CD14-positive monocyte (primary cell): ENCODE data around the gene SLC43A2. TPM values are rescaled to one million over a fixed set of nuclear protein-coding genes. Genes with fewer than 3 reads are reported as not detected.

Experiments used
- DNase-seq, 3 donors: peaks; one replicate each; pipeline ENCODE4 v3.0.0-alpha.2; 2011 to 2022
- H2AFZ ChIP-seq: 2 replicates; pipeline ENCODE4 v1.6.0; 2012; ENCODE audit warnings: mild to moderate bottlenecking, low read depth, low read length, inconsistent platforms; ENCODE audit not compliant: insufficient read depth, poor library complexity, severe bottlenecking
- H3K27ac ChIP-seq, 2 donors: 1 replicate in 1 of 2; 2 replicates in 1 of 2; pipeline ENCODE4 v1.5.1; 2012 to 2013; ENCODE audit warnings: low read length in 2 of 2, control low read depth in 1 of 2, inconsistent platforms in 1 of 2, low read depth in 1 of 2, mild to moderate bottlenecking in 1 of 2
- H3K27me3 ChIP-seq, 2 donors: one replicate each; pipeline versions ENCODE4 v1.6.0 to v1.6.1; 2011 to 2013; ENCODE audit warnings: low read length in 2 of 2; ENCODE audit not compliant: control insufficient read depth in 2 of 2, insufficient read depth in 2 of 2
- H3K36me3 ChIP-seq, 2 donors: replicated peaks in 1 of 2; 1 replicate in 1 of 2; 2 replicates in 1 of 2; pipeline versions ENCODE4 v1.5.1 to v1.6.1; 2012 to 2013; ENCODE audit warnings: low read length in 2 of 2, control low read depth in 1 of 2, inconsistent platforms in 1 of 2, mild to moderate bottlenecking in 1 of 2; ENCODE audit not compliant: insufficient read depth in 2 of 2, control insufficient read depth in 1 of 2
- H3K4me1 ChIP-seq, 2 donors: 1 replicate in 1 of 2; 2 replicates in 1 of 2; pipeline versions ENCODE4 v1.5.1 to v1.6.1; 2012 to 2013; ENCODE audit warnings: low read length in 2 of 2, control low read depth in 1 of 2, inconsistent platforms in 1 of 2, mild to moderate bottlenecking in 1 of 2, moderate library complexity in 1 of 2; ENCODE audit not compliant: insufficient read depth in 2 of 2, control insufficient read depth in 1 of 2
- H3K4me2 ChIP-seq: replicated peaks from 2 replicates; pipeline ENCODE3; 2012; ENCODE audit warnings: low read length, moderate library complexity, mild to moderate bottlenecking; ENCODE audit not compliant: poor library complexity, severe bottlenecking; ENCODE audit errors: extremely low read depth
- H3K4me3 ChIP-seq, 3 experiments: fragments of 200-600 bp in 1 of 3; sonication (generic) in 1 of 3; replicated peaks in 1 of 3; 1 replicate in 2 of 3; 2 replicates in 1 of 3; pipeline ENCODE4 v1.5.1; 2011 to 2013; ENCODE audit warnings: low read length in 3 of 3, mild to moderate bottlenecking in 3 of 3, control low read depth in 2 of 3, low read depth in 2 of 3, inconsistent platforms in 1 of 3, moderate library complexity in 1 of 3
- H3K79me2 ChIP-seq: 2 replicates; pipeline ENCODE4 v1.6.0; 2012; ENCODE audit warnings: mild to moderate bottlenecking, control low read depth, inconsistent platforms, low read length, moderate library complexity; ENCODE audit not compliant: insufficient read depth
- H3K9ac ChIP-seq: 2 replicates; pipeline ENCODE4 v1.6.0; 2017; ENCODE audit warnings: low read length, mild to moderate bottlenecking; ENCODE audit not compliant: insufficient read depth, poor library complexity, severe bottlenecking
- H3K9me3 ChIP-seq, 2 donors: replicated peaks in 1 of 2; 1 replicate in 1 of 2; 2 replicates in 1 of 2; pipeline versions ENCODE4 v1.5.1 to v1.6.1; 2012 to 2013; ENCODE audit warnings: low read length in 2 of 2, control low read depth in 1 of 2; ENCODE audit not compliant: control insufficient read depth in 1 of 2, insufficient read depth in 1 of 2
- H4K20me1 ChIP-seq: 2 replicates; pipeline ENCODE4 v1.6.0; 2012; ENCODE audit warnings: mild to moderate bottlenecking, low read length, control low read depth, moderate library complexity; ENCODE audit not compliant: insufficient read depth
- H3K27ac Mint-ChIP-seq, 7 donors: one replicate each; pipeline ENCODE4 v1.8.0; 2020; ENCODE audit warnings: mild to moderate bottlenecking in 7 of 7, mixed read lengths in 7 of 7, moderate library complexity in 6 of 7, inconsistent platforms in 2 of 7
- H3K27me3 Mint-ChIP-seq, 3 donors: one replicate each; pipeline ENCODE4 v1.8.0; 2021 to 2022; ENCODE audit warnings: low read depth in 3 of 3, mild to moderate bottlenecking in 3 of 3, mixed read lengths in 3 of 3, moderate library complexity in 3 of 3, inconsistent platforms in 1 of 3
- H3K36me3 Mint-ChIP-seq, 2 donors: one replicate each; pipeline ENCODE4 v1.8.0; 2020; ENCODE audit warnings: mixed read lengths in 2 of 2, inconsistent platforms in 1 of 2, mild to moderate bottlenecking in 1 of 2
- H3K4me1 Mint-ChIP-seq: one replicate; pipeline ENCODE4 v1.8.0; 2020; ENCODE audit warnings: mild to moderate bottlenecking, mixed read lengths
- H3K4me3 Mint-ChIP-seq, 2 donors: one replicate each; pipeline ENCODE4 v1.8.0; 2020; ENCODE audit warnings: mild to moderate bottlenecking in 2 of 2, mixed read lengths in 2 of 2, moderate library complexity in 1 of 2
- H3K9me3 Mint-ChIP-seq, 7 donors: one replicate each; pipeline ENCODE4 v1.8.0; 2020 to 2022; ENCODE audit warnings: mixed read lengths in 7 of 7, mild to moderate bottlenecking in 6 of 7, moderate library complexity in 6 of 7, inconsistent platforms in 2 of 7
- CTCF ChIP-seq: fragments of 200-600 bp; IDR thresholded peaks from one replicate; pipeline ENCODE4 v1.8.0; 2022; ENCODE audit warnings: antibody characterized with exemption, mild to moderate bottlenecking
- WGBS: methylation state at CpG from one replicate; pipeline ENCODE4 v1.1.5; 2013; ENCODE audit warnings: missing lambda C conversion rate; ENCODE audit not compliant: insufficient coverage; 5-methylcytosine and 5-hydroxymethylcytosine counted together
- intact Hi-C, 2 donors: fragments of 100-400 bp; cut with micrococcal nuclease; formaldehyde crosslinking; loops; one replicate each; pipeline versions ENCODE4 v1.15.0 to v1.15.1; 2023
- polyA plus RNA-seq, 3 donors: library from polyadenylated mRNA; depleted of rRNA in 1 of 3; unstranded in 2 of 3; stranded (reverse) in 1 of 3; fragments of 300-500 nt in 2 of 3; fragments of >200 nt in 1 of 3; fragmentation: Illumina TruSeq in 2 of 3; gene quantifications; 1 replicate in 2 of 3; 2 replicates in 1 of 3; pipeline ENCODE4 v1.2.3, GENCODE V29; 2012 to 2021

The SLC43A2 gene
- polyA plus RNA-seq, 3 donors: 115 to 151 (median 117) TPM

GRCh38 chr17:1533661-1534325 is 94.8 kb downstream of the SLC43A2 start:
- intact Hi-C loops: loop anchor here in 1 of 2 donors (5.0 to 10.0 kb wide), 2 partner anchors 171 to 259 kb away; partner anchors contain the start of genes BHLHA9 and TRARG1

More at GRCh38 chr17:1533661-1534325, 94.8 kb downstream of the SLC43A2 start:
- Histone ChIP-seq H3K27me3 (no peaks in the 10 kb centered on the region), H3K36me3 (peaks cover 80 to 97% of the 10 kb centered on the region in 2 donors), H3K4me3 (no peak overlapping the region), H3K9me3 (no peaks in the 10 kb centered on the region), H4K20me1 (peaks cover 13% of the 10 kb centered on the region), H3K4me1 (no peaks in the 10 kb centered on the region), H3K4me2 (no peak overlapping the region), H3K9ac (no peak overlapping the region), H3K27ac (no peak overlapping the region), H2AFZ (no peak overlapping the region), H3K79me2 (no peaks in the 10 kb centered on the region)
- peaks cover 0 to 3% (median 2%) of the 10 kb centered on the region in 3 donors for H3K27me3 Mint-ChIP-seq
- peaks cover 6% of the 10 kb centered on the region for H3K4me1 Mint-ChIP-seq
- no peaks in the 10 kb centered on the region for H3K9me3 Mint-ChIP-seq
- peak overlapping the region in 3 of 7 donors; percentile 7 to 38 (median 17) for H3K27ac Mint-ChIP-seq
- H3K4me3 Mint-ChIP-seq: no peak overlapping the region
- no peak for TF ChIP-seq CTCF
- peaks cover 78 to 98% of the 10 kb centered on the region in 2 donors for H3K36me3 Mint-ChIP-seq
- no peak for DNase-seq
- WGBS: over 99% methylated on average over 19 of the region's 24 CpGs
